ENCODE data around the gene ZEB2. TPM values are rescaled to one million over a fixed set of nuclear protein-coding genes. Genes with fewer than 3 reads are reported as not detected.

ZEB2 gene
- polyA plus RNA-seq, 3 donors: 5.6 to 92.6 (median 76.3) TPM

DNA sequence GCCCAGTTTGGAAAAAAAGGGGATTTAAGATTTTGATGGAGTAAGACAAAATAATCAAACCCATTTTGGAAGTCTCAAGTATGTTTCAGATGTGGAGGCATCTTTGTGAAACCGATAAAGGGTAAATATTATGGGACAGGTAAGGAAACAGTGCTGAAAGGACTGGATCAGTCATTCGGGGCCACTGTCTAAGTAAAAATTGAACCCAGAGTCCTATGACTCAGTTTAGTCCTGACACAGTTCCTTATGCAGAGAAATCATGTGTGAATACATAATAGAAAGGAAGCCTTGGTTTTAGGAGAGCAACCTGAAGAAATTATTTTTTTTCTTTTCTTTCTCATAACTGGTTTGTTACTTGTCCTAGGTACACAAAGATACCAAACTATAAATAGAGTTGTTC is 15.4 kb upstream of the ZEB2 start:
- no peak overlapping the region for H3K27ac ChIP-seq (ENCODE audit: low read depth, low read length)
- WGBS, 3 donors: 86 to 91% (median 86%) methylated on average over 2 of the region's 2 CpGs

GRCh38 chr2:144533221-144533620 is 13.3 kb upstream of the ZEB2 start:
- WGBS, 3 donors: 81 to 94% (median 88%) methylated on average over 7 of the region's 7 CpGs
- H3K27ac ChIP-seq (ENCODE audit: low read depth, low read length): no peak overlapping the region

GRCh38 chr2:144530596-144530995 is 10.7 kb upstream of the ZEB2 start:
- H3K27ac ChIP-seq (ENCODE audit: low read depth, low read length): no peak overlapping the region
- 65 to 69% (median 67%) methylated on average over 5 of the region's 5 CpGs for WGBS, 3 donors

DNA sequence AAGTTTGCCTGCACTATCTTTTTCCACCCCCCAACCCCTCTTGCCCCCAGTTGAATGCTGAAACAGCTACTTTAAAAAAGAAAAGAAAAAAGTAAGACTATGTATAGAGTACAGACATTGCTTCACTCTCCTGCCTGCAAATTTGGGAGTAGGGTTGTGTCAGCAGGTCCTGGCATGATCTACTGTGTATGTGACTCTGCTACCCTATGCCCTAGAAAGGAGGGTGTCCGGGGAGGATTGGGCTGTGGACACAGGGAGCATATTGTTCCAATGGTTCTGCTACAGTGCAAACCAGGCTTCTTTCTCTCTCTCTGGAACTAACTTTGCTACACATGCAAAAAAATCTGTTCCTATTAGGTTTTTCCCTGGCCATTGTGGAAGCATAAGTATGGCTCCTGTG is 9.9 kb upstream of the ZEB2 start:
- WGBS, 3 donors: 60 to 76% (median 63%) methylated on average over 1 of the region's 1 CpG
- H3K27ac ChIP-seq (ENCODE audit: low read depth, low read length): no peak overlapping the region

- 63 to 70% (median 70%) methylated on average over 2 of the region's 2 CpGs for WGBS, 3 donors
- H3K27ac ChIP-seq (ENCODE audit: low read depth, low read length): no peak overlapping the region
These were observed 8.2 kb upstream of the ZEB2 start for GRCh38 chr2:144528108-144528507.

DNA sequence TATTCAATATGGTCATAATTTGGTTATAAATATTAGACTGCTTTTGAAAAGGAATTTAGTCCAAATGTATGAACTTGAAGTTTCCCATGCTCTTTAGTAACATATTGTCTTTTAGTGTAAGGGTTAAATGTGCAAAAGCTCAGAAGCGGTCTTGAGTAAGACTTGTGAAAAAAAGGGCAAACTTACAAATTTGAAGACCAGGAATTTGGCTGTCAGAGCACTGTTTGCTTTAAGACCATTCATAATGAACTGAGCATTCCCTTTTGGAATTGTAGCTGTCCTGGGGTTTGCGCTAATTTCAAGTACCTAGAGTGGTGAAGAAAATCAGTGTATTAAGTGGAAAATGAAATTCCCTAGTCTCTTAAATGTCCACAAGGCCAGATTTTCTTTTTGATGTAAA is 6.9 kb upstream of the ZEB2 start:
- H3K27ac ChIP-seq (ENCODE audit: low read depth, low read length): no peak overlapping the region
- WGBS, 3 donors: 58 to 80% (median 65%) methylated on average over 2 of the region's 2 CpGs

DNA sequence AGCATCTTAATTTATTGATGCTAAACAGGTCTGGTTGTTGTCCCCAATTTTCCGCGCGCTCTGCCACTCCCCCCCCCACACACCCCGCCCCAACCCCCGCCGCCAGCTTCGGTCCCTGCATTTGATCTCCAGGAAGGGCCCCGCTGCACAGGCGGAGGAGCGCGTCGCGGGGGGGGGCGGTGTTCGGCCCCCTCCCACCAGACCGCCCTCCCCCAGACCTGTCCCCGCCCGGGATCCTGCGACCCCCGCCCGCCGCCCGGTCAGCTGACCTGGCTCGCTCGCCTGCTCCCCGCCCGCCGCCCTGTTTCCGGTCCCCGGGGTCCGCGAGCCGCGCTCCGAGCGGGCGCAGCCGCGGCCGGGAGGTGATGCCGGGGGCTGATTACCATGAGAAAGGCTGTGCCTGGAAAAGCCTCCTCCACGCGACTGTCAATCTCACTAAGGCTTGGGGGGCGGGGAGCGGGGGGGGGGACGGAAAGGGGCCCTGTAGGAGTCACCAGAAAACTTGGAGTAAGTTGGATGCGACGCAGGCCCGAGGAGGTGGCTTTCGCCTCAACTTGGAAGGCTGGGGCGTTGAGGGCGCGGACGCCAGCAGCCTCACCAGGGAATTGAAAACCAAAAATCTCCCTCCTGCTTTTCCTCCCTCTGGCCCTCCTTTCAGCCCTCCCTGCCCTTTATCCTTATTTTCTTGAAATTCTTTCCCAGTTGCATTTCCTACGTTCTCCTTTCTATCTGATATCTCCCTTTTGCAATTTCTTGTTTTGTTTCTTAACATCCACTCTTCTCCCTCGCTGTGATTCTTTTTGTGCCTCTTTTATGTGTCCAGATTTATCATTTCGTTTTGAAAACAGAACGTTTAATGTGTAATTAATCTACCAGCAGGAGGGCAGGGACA is 4.4 kb upstream of the ZEB2 start:
- 3 to 12% (median 5%) methylated on average over 46 to 58 of the region's 58 CpGs for WGBS, 3 donors
- H3K27ac ChIP-seq (ENCODE audit: low read depth, low read length): peak overlapping the region; percentile 1

DNA sequence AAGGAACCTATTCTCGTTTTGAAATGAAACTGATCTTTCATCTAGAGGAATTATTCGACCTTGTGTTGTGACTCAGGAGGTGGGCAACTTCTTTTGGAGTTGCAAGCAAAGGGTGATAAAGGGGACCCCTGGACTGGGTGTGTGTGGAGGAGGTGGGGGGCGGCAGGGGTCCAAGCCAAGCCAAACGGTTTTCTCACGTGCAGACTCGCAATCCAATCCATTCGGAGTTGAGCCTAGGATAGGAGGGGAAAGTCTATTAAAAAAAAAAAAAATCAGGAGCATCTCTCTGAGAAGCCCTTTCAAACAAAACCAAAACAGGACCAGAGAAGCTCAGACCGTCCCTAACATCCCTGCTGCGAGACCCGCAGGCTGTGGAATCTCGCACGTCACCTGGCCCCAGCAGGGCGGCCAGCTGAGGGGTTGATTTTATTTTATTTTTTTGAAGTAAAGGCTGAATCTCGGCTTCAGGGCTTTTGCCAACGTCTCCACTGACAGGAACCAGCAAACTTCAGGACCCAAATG is 3.7 kb upstream of the ZEB2 start:
- 1 to 4% (median 1%) methylated on average over 15 of the region's 15 CpGs for WGBS, 3 donors
- H3K27ac ChIP-seq (ENCODE audit: low read depth, low read length): no peak overlapping the region

DNA sequence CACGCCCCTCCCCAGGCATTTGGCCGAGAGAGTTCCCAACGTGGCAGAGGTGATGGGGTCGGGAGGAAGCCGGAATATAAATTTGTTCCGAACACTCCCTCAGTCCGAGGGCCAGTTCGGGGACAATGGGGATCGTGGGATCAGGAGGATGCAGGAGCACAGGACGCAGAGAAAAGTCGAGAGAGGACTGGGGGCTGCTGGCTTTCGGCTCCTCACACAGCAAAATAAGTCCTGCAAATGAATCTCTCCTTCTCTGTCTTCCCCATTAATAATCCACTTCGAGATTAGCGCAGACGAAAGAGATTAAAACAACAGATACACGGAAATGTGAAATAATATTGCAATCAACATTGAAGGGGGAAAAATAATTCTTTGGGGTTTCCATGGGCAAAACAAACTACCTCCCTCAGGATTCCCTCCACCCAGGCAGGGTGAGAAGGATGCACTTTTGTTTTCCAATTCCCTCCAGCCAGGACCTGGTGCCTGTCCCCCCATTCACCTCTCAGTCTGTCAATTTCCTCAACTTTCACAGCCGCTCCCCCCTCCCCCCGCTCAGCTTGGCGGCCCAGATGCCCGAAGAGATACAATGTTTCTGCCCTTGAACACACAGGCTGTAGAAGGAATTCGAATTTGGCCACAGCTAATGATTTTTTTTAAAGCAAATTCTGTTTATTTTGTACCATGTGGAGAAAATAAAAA is 3.1 kb upstream of the ZEB2 start:
- peak overlapping the region; percentile 31 for H3K27ac ChIP-seq (ENCODE audit: low read depth, low read length)
- WGBS, 3 donors: 4 to 11% (median 7%) methylated on average over 21 of the region's 21 CpGs

DNA sequence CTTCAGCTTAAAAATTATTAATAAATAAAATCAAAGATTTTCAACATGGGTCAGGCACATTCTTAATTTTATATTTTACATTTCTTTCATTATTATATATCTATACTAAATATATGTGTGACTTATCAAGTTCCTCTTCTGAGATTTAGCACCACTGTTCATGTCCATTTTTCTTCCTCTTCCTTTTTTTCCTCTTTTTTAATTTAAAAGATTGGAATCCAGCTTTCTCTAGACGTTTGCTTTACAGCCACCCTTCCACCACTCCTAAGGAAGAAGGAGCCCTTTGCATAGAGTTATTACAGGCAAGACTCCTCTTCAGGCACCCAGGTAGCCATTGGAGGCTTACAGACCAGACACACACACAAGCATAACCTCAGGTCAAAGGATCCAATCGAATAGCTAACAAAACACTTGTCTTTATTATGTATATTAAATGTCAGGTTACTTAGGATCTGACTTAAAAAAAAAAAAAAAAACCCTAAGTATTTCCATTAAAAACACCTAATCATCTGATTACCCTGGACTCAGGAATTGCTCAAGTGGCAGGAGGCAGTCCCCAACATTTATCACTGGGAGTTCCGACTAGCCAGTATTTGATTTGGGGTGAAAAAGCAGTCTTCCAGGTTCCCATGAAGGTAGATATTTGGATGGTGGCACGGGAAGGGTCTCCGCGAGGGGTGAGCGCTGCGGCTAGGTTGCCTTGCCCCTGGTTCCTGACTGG is 2.4 kb upstream of the ZEB2 start:
- 10 to 36% (median 23%) methylated on average over 8 of the region's 8 CpGs for WGBS, 3 donors
- H3K27ac ChIP-seq (ENCODE audit: low read depth, low read length): peak overlapping the region; percentile 31

GRCh38 chr2:144521686-144522085 is 1.8 kb upstream of the ZEB2 start:
- WGBS, 3 donors: 5 to 11% (median 10%) methylated on average over 4 of the region's 4 CpGs
- no peak overlapping the region for H3K27ac ChIP-seq (ENCODE audit: low read depth, low read length)

GRCh38 chr2:144520756-144521487 is 1.0 kb upstream of the ZEB2 start:
- WGBS, 3 donors: 17 to 26% (median 21%) methylated on average over 8 of the region's 8 CpGs
- no peak overlapping the region for H3K27ac ChIP-seq (ENCODE audit: low read depth, low read length)

DNA sequence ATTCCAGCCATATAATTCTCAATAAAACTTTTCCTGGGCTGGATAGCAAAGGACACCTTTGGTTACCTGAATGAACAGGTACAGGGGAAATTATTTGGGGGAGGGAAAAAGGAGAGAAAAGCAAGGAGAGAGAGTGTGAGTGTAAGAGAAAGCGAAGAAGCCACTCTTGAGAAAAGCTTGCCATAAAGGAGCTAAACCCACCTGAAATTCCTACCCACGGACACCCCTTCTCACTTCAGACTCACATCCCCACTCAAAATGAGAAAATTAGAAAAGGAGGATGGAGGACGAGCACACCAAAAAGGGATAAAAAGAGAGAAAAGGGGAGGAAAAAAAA is 354 bp downstream of the ZEB2 start:
- WGBS, 3 donors: 1 to 13% (median 9%) methylated on average over 3 of the region's 3 CpGs

DNA sequence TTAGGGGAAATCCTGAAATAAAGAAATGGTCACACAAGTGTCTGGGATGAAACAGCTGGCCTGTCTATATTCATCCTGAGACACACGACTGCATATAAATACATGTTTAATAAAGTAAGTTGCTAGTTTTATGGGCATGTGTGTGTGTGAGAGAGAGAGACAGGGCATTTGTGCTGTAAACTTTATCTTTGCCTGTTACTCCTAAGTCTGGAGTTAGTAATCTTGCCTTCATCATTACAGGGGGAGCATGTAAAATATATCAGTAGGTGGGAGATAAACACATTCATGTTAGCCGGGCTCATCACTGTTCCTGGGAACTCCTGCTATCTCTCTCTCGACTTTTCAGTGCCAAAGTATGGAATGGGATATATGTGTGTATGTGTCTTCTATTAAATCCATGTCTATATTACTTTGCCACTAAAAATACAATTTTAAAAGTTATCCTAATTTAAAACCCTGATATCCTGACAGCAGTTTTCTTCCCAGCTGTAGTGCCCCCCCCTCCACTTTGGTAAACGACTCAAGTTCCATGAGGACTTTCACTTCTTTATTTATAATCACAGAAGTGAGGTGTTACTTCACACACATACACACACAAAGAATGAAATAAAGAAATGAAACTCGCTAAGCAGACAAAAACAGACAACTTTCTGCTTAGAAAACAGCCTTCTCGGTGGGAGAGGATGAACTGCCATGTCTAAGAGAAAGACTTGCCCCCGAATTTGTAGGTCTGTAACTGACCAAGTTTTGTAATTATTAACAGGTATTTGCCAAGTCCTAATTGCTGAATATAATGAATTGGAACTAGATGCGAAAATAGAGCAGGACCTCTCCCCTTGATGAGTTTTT is 947 bp downstream of the ZEB2 start:
- H3K27ac ChIP-seq (ENCODE audit: low read depth, low read length): peak overlapping the region; percentile 67
- WGBS, 3 donors: 11 to 14% (median 13%) methylated on average over 8 of the region's 8 CpGs

More for the DNA sequence above, 354 bp downstream of the ZEB2 start:
- peak overlapping the region; percentile 52 for H3K27ac ChIP-seq (ENCODE audit: low read depth, low read length)

- H3K27ac ChIP-seq (ENCODE audit: low read depth, low read length): peak overlapping the region; percentile 98
- 1 to 4% (median 1%) methylated on average over 21 of the region's 21 CpGs for WGBS, 3 donors
These were observed 1.8 kb downstream of the ZEB2 start for GRCh38 chr2:144517866-144518747.

- 0 to 1% (median 1%) methylated on average over 59 to 83 of the region's 83 CpGs for WGBS, 3 donors
- H3K27ac ChIP-seq (ENCODE audit: low read depth, low read length): peak overlapping the region; percentile 98
These were observed 2.7 kb downstream of the ZEB2 start for GRCh38 chr2:144516981-144517865.

Data from adipose tissue (tissue), 3 donors.